ENCODE results near the gene ZHX3. TPM values are rescaled to one million over a fixed set of nuclear protein-coding genes. Genes with fewer than 3 reads are reported as not detected.
"Not testable (repeated sequence)": the region's sequence is repeated elsewhere in the genome, so short reads cannot be mapped to it uniquely, and the experiment has no call there.

ZHX3 gene
- polyA plus RNA-seq, 1 donor, result 14.0 TPM

GRCh38 chr20:41135187-41135887 is 182.2 kb downstream of the ZHX3 start:
- Histone ChIP-seq H3K9me3 (ENCODE audit: control insufficient read depth, low read depth, low read length) (no peaks in the 10 kb centered on the region), H3K27me3 (ENCODE audit: control insufficient read depth, insufficient read depth, low read length) (no peaks in the 10 kb centered on the region), H3K4me3 (ENCODE audit: low read length) (no peak overlapping the region), H3K27ac (ENCODE audit: low read length) (no peak overlapping the region), H3K4me1 (ENCODE audit: control insufficient read depth, insufficient read depth, low read length) (peaks cover 12% of the 10 kb centered on the region), H3K36me3 (ENCODE audit: control insufficient read depth, insufficient read depth, low read length) (no peaks in the 10 kb centered on the region)
- peak; percentile 38 to 55 for DNase-seq
- no CpG with 5 or more reads among the region's 13 CpGs for WGBS (ENCODE audit: insufficient coverage, low lambda C conversion rate)

DNA sequence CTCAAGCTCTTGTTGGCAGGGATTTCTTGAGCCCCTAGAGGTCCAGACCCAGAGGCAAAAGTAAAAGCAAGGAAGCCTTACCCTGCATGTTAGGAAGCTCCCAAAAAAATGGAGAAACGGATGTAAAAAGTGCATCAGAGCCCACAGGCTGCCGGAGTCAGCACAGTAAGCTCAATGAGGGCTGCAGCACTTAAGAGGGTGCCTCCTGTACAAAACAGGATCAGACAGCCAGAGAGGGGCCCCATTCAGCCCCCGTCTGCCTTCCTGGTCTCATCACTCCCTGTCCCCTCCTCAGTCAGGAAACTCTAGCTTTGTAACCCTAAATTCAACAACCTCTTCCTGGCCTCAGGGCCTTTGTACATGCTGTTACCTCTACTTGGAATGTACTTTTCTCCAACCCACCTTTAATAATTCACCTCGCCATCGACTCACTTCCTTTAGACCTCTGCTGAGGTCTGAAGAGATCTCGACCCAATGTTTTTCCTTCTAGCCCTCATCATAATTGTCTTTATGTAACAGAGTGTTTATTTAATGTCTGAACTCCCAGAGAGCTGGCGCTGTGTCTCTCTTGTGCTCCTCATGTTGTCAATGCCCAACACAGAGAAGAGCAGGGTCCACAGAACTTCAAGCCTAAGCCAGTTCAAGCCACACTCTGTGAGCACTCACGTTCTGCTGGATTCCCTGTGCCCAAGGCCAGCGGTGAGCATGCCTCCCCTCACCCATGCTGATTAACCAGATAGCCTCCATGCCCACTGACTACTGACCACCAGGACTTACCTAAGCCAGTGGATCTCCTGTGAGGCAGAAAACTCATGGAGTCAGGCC is 183.0 kb downstream of the ZHX3 start:
- WGBS (ENCODE audit: insufficient coverage, low lambda C conversion rate), result no CpG with 5 or more reads among the region's 9 CpGs
- H3K9me3 ChIP-seq (ENCODE audit: control insufficient read depth, low read depth, low read length), result no peaks in the 10 kb centered on the region

DNA sequence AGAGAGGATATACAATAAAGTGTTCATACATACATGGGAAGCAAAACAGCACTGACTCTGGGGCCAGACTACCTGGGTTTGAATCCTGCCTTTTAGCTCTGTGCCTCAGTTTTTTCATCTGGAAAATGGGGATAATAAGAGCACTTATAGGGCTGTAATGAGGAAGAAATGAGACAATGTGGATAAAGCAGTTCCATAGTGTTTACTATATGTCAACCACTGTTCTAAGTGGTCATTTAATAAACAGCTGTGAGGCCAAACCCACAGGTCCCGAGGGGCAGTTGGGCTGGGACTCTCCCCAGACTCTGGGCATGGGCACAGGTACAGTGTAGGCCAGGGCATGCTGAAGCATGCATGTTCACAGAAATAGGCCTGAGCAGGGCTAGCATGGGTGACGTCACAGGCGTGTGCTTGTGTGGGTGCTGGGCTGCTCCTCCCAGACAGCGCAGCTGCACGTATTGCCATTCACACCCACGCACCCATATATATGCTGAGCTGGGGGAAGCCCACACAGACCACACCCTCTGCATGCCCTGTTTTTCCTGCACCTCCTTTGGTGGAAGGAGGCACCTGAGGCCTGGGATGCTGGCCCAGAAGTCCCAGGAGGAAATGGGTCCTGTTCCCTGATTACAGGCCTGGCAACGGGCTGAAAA is 183.7 kb downstream of the ZHX3 start:
- H3K9me3 ChIP-seq (ENCODE audit: control insufficient read depth, low read depth, low read length), result no peaks in the 10 kb centered on the region
- H3K36me3 ChIP-seq (ENCODE audit: control insufficient read depth, insufficient read depth, low read length), result no peaks in the 10 kb centered on the region
- H3K4me1 ChIP-seq (ENCODE audit: control insufficient read depth, insufficient read depth, low read length), result peaks cover 4% of the 10 kb centered on the region
- H3K27me3 ChIP-seq (ENCODE audit: control insufficient read depth, insufficient read depth, low read length), result no peaks in the 10 kb centered on the region
- DNase-seq, result no peak
- WGBS (ENCODE audit: insufficient coverage, low lambda C conversion rate), result no CpG with 5 or more reads among the region's 7 CpGs
- no peak overlapping the region for H3K4me3 ChIP-seq (ENCODE audit: low read length)
- no peak overlapping the region for H3K27ac ChIP-seq (ENCODE audit: low read length)

More for the DNA sequence above, 183.0 kb downstream of the ZHX3 start:
- no peaks in the 10 kb centered on the region for H3K36me3 ChIP-seq (ENCODE audit: control insufficient read depth, insufficient read depth, low read length)
- DNase-seq, result no peak
- no peak overlapping the region for H3K27ac ChIP-seq (ENCODE audit: low read length)
- H3K27me3 ChIP-seq (ENCODE audit: control insufficient read depth, insufficient read depth, low read length), result no peaks in the 10 kb centered on the region
- peaks cover 5% of the 10 kb centered on the region for H3K4me1 ChIP-seq (ENCODE audit: control insufficient read depth, insufficient read depth, low read length)
- H3K4me3 ChIP-seq (ENCODE audit: low read length), result no peak overlapping the region

GRCh38 chr20:41132388-41132775 is 185.1 kb downstream of the ZHX3 start:
- not testable (repeated sequence) for DNase-seq; H3K4me3 ChIP-seq (ENCODE audit: low read length); H3K4me1 ChIP-seq (ENCODE audit: control insufficient read depth, insufficient read depth, low read length); H3K27me3 ChIP-seq (ENCODE audit: control insufficient read depth, insufficient read depth, low read length); H3K9me3 ChIP-seq (ENCODE audit: control insufficient read depth, low read depth, low read length); H3K27ac ChIP-seq (ENCODE audit: low read length); H3K36me3 ChIP-seq (ENCODE audit: control insufficient read depth, insufficient read depth, low read length)
- WGBS (ENCODE audit: insufficient coverage, low lambda C conversion rate), result 83% methylated on average over 3 of the region's 9 CpGs

GRCh38 chr20:41131594-41132387 is 185.7 kb downstream of the ZHX3 start:
- Histone ChIP-seq H3K4me3 (ENCODE audit: low read length) (no peak overlapping the region), H3K9me3 (ENCODE audit: control insufficient read depth, low read depth, low read length) (no peaks in the 10 kb centered on the region), H3K27ac (ENCODE audit: low read length) (no peak overlapping the region), H3K27me3 (ENCODE audit: control insufficient read depth, insufficient read depth, low read length) (no peaks in the 10 kb centered on the region), H3K36me3 (ENCODE audit: control insufficient read depth, insufficient read depth, low read length) (peaks cover under 1% of the 10 kb centered on the region), H3K4me1 (ENCODE audit: control insufficient read depth, insufficient read depth, low read length) (peaks cover 4% of the 10 kb centered on the region)
- WGBS (ENCODE audit: insufficient coverage, low lambda C conversion rate), result no CpG with 5 or more reads among the region's 5 CpGs
- no peak for DNase-seq

Other genes starting within 250 kb of the ZHX3 start
- gene PLCG1, start 180.2 kb downstream of the ZHX3 start, polyA plus RNA-seq, result 130 TPM
- gene LPIN3, start 23.1 kb upstream of the ZHX3 start, polyA plus RNA-seq, result 54.5 TPM
- 4.0 TPM for gene EMILIN3, start 49.1 kb upstream of the ZHX3 start, polyA plus RNA-seq

Data from large intestine (tissue), 3 donors.